Fibroblast of skin of abdomen (primary cell): Measurements from ENCODE around the gene KIF2C. TPM values are rescaled to one million over a fixed set of nuclear protein-coding genes. Genes with fewer than 3 reads are reported as not detected.
A peak's percentile ranks its signal among the peaks of the same experiment; 100 is the strongest.
"Not testable (repeated sequence)": the region's sequence is repeated elsewhere in the genome, so short reads cannot be mapped to it uniquely, and the experiment has no call there.

Experiments used
- DNase-seq: peaks from one replicate; pipeline ENCODE4 v3.0.0-alpha.2; 2013
- polyA plus RNA-seq, 2 experiments: library from polyadenylated mRNA; unstranded; fragments of 120-200 nt; gene quantifications; one replicate each; pipeline ENCODE4 v1.2.1, GENCODE V29; 2013; ENCODE audit not compliant: insufficient read length in 2 of 2

KIF2C gene
- polyA plus RNA-seq (2013, experiment 1 of 2; ENCODE audit: insufficient read length), result 29.3 TPM
- polyA plus RNA-seq (2013, experiment 2 of 2; ENCODE audit: insufficient read length), result 28.2 TPM

- peak; percentile 98 for DNase-seq
Measured at GRCh38 chr1:44739307-44740178, at the start of gene KIF2C. KIF2C (plus strand) TSS chr1:44739837; CDS start chr1:44739933, 96 bp downstream.

GRCh38 chr1:44693159-44693558, 46.5 kb upstream of the KIF2C start:
- no peak for DNase-seq

GRCh38 chr1:44693900-44694299, 45.7 kb upstream of the KIF2C start:
- DNase-seq, result no peak

GRCh38 chr1:44694863-44695478, 44.7 kb upstream of the KIF2C start:
- DNase-seq, result no peak

GRCh38 chr1:44695671-44696070, 44.0 kb upstream of the KIF2C start:
- DNase-seq, result no peak

GRCh38 chr1:44696101-44696500, 43.5 kb upstream of the KIF2C start:
- no peak for DNase-seq

- DNase-seq, result no peak
Measured at GRCh38 chr1:44696789-44697345, 42.8 kb upstream of the KIF2C start.

- no peak for DNase-seq
Measured at GRCh38 chr1:44698138-44698537, 41.5 kb upstream of the KIF2C start.

- DNase-seq, result not testable (repeated sequence)
Measured at GRCh38 chr1:44699375-44699774, 40.3 kb upstream of the KIF2C start.

- DNase-seq, result no peak
Measured at GRCh38 chr1:44700573-44700972, 39.1 kb upstream of the KIF2C start.

- DNase-seq, result no peak
Measured at GRCh38 chr1:44701141-44701573, 38.5 kb upstream of the KIF2C start.

GRCh38 chr1:44705470-44705869, 34.2 kb upstream of the KIF2C start:
- no peak for DNase-seq

GRCh38 chr1:44705938-44706337, 33.7 kb upstream of the KIF2C start:
- no peak for DNase-seq

- DNase-seq, result peak; percentile 94
Measured at GRCh38 chr1:44707112-44707881, 32.3 kb upstream of the KIF2C start.

- DNase-seq, result peak; percentile 39
Measured at GRCh38 chr1:44707959-44708831, 31.4 kb upstream of the KIF2C start.

- no peak for DNase-seq
Measured at GRCh38 chr1:44713321-44713781, 26.3 kb upstream of the KIF2C start.

GRCh38 chr1:44714532-44714931, 25.1 kb upstream of the KIF2C start:
- no peak for DNase-seq

- DNase-seq, result peak; percentile 69
Measured at GRCh38 chr1:44714944-44715571, 24.6 kb upstream of the KIF2C start.

GRCh38 chr1:44717156-44717555, 22.5 kb upstream of the KIF2C start:
- DNase-seq, result no peak

- no peak for DNase-seq
Measured at GRCh38 chr1:44717653-44718052, 22.0 kb upstream of the KIF2C start.

- DNase-seq, result no peak
Measured at GRCh38 chr1:44718091-44718490, 21.5 kb upstream of the KIF2C start.
